ENCODE results near the gene ARF4.
A peak's percentile ranks its signal among the peaks of the same experiment; 100 is the strongest.
"Not testable (repeated sequence)": the region's sequence is repeated elsewhere in the genome, so short reads cannot be mapped to it uniquely, and the experiment has no call there.

Gene ARF4

GRCh38 chr3:57597127-57597923 lies at the start of gene ARF4:
Gene ARF4 (minus strand): TSS chr3:57597344. CDS start chr3:57597140, 204 bp downstream.
- DNase-seq, result peak; percentile 99

DNA sequence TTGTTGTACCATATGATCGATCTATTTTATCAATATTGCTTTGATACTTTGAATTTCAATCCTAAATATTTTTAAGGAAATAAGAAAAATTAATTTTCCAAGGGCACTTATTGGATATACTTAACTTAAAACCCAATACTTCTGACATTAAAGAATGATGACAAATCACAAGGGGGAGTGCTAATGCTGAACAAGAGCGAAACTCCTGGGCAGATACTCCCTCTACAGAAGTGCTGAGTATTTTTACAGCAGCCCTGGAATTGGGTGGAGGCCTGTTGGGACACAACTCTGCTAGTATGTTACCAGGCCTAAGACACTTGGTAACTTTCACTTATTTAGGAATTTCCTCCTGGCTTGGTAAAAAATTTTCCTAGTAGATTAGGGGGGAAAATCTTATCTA lies 49.6 kb upstream of the ARF4 start:
- DNase-seq, result no peak

DNA sequence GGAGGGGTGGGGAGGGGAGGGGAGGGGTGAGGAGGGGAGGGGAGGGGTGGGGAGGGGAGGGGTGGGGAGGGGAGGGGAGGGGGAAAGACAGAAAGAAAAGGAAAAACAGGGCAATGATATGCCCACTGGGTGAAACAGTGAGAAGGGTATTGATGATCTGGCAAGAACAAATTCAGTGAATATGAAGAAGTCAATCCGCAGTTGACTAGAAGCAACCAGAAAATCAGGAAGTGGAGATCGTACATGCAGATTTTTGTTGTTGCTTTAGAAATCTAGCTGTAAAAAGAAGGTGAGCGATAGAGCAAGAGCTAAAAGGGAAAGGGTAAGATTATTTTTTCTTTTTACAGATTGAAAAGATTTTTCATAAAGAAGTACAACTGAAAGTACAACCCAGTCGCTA lies 47.6 kb upstream of the ARF4 start:
- no peak for DNase-seq

DNA sequence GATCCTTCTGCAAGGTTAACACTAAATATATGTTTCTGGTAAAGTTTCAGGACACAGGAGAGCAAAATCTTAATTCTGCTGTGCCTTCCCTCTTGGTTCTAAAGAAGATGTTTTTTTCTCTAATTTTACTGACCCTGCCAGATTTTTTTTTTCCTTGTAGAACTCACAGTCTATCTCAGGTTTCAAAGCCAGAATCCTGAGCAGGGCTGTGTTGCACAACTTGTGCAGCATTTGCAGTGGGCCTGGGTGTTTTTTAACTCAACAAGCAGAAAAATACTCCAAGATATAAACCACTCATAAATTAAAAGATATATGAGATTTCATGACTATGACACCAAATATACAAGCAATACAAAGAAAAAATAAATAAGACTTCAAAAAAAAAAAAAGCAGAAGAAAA lies 40.2 kb upstream of the ARF4 start:
- no peak for DNase-seq

DNA sequence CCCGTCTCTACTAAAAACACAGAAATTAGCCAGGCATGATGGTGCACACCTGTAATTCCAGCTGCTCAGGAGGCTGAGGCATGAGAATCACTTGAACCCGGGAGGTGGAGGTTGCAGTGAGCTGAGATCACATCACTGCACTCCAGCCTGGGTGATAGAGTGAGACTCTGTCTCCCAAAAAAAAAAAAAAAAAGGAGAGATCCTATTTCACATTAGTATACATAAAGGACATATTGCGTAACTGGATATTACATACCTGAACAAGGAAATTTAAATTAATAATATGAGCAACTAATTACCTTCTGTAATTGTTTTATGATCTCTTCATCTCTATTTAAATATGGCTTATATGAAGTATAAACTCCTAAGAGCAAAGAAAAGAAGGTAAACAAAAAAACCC lies 37.1 kb upstream of the ARF4 start:
- DNase-seq, result not testable (repeated sequence)

DNA sequence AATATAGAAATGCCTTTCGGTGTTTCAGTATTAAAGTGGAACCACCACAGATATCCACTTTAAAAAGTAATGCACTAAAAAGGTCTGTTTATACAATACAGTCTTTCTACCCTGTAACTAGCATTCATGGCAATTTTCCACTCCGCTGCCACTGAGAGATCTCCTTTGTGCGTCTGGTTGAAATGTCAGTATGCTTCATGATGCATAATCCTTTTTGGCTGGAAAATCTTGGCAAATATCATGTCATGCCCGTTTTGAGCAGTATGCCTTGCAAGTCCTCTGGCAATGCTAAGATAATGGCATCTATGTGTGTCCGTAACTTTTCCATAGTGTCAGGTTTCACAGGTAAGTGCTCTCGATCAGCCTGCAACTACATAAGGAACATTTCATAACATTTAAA lies 30.8 kb upstream of the ARF4 start:
- peak; percentile 44 for DNase-seq

DNA sequence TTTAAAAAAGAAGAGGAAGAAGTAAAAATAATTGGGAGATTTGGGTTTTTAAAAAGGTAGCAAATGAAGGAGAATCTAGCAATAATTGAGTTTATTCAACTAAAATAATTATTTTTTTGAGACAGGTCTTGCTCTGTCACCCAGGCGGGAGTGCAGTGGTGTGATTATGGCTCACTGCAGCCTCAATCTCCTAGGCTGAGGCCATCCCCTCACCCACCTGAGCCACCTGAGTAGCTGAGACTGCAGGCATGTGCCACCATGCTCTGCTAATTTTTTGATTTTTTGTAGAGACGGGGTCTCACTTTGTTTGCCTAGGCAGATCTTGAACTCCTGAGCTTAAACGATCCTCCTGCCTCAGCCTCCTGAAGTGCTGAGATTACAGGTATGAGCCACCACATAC lies 27.7 kb upstream of the ARF4 start:
- no peak for DNase-seq

DNA sequence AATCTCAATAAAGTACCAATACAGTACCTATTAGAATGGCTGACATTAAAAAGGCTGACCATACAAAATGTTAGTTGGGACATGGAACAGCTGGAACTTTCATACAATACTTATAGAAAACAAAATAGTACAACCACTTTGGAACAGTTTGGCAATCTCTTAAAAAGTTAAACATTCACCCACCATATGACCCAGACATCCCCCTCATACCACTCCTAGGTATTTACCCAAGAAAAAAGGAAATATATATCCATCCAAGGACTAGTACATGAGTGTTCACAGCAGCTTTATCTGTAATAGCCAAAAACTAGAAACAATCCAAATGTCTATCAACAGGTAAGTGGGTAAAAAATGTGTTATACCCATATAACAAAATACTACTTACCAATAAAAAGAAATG lies 25.2 kb upstream of the ARF4 start:
- DNase-seq, result no peak

DNA sequence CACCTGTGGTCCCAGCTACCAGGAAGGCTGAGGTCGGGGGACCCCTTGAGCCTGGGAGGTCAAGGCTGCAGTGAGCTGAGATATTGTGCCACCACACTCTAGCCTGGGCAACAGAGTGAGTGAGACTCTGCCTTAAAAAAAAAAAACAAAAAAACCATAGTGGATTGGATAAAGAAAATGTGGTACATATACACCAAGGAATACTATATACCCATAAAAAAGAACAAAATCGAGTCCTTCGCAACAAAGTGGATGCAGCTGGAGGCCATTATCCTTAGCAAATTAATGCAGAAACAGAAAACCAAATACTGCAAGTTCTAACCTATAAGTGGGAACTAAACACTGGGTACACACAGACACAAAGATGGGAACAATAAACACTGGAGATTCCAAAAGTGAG lies 20.6 kb upstream of the ARF4 start:
- DNase-seq, result no peak

GRCh38 chr3:57616233-57616632 lies 19.1 kb upstream of the ARF4 start:
- DNase-seq, result no peak

DNA sequence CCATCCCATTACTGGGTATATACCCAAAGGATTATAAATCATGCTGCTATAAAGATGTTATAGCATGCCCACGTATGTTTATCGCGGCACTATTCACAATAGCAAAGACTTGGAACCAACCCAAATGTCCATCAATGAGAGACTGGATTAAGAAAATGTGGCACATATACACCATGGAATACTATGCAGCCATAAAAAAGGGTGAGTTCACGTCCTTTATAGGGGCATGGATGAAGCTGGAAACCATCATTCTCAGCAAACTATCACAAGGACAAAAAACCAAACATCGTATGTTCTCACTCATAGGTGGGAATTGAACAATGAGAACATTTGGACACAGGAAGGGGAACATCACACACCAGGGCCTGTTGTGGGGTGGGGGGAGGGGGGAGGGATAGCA lies 14.7 kb upstream of the ARF4 start:
- not testable (repeated sequence) for DNase-seq

DNA sequence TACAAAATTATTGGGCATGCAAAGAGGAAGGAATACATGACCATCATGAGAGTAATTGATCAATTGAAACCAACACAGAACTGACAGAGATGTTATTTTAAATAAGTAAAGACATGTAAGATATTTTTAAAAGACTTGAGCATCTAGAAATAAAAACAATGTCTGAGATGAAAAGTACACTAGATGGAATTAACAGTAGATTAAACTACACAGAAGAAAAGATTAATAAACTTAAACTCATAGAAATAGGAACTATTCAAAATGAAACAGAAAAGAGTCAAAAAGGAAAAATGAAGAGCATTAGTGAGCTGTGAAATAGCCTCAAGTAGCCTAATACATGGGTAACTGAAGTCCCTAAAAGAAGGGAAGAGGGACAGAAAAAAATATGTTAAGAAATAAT lies 8.5 kb upstream of the ARF4 start:
- no peak for DNase-seq

DNA sequence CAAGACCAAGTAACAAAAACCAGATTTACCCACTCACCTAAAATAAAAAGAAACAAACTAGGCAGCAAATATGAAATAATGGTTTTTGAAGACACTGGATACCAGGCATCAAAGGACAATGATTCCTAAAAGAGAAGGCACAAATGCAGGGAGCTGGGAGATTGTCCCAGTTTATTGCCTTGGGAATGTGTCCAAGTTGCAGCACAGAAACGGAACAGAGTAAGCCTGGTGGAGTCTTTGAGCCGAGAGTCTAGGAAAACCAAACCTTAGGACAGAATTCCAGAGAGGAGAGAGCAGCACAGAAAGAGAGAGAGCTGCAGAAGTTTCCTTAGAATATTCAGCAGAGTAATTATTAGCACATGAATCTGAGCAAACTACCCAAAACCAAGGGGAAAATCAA lies 7.8 kb upstream of the ARF4 start:
- no peak for DNase-seq

GRCh38 chr3:57600195-57600594 lies 3.1 kb upstream of the ARF4 start:
- no peak for DNase-seq

DNA sequence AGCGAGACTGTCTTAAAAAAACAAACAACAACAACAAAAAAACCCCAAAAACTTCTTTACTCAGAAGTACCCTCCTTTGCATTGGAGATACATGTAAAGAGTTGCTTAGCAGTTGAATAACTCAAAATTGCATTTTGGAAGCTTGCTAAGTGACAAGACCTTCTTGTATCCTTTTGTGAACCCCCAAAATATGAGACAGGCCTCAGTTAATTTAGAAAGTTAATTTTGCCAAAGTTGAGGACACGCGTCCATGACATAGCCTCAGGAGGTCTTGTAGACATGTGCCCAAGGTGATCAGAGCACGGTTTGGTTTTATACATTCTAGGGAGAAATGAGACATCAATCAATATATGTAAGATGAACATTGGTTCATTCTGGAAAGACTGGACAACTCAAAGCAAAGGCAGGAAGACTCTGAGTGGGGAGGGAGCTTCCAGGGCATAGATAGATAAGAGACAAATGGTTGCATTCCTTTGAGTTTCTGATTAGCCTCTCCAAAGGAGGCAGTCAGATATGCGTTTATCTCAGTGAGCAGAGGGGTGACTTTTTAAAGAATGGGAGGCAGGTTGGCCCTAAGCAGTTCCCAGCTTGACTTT lies 1.7 kb upstream of the ARF4 start:
- DNase-seq, result no peak

- DNase-seq, result peak; percentile 52
Observed at GRCh38 chr3:57596495-57597126, 533 bp downstream of the ARF4 start.

GRCh38 chr3:57594576-57594975 lies 2.6 kb downstream of the ARF4 start:
- no peak for DNase-seq

DNA sequence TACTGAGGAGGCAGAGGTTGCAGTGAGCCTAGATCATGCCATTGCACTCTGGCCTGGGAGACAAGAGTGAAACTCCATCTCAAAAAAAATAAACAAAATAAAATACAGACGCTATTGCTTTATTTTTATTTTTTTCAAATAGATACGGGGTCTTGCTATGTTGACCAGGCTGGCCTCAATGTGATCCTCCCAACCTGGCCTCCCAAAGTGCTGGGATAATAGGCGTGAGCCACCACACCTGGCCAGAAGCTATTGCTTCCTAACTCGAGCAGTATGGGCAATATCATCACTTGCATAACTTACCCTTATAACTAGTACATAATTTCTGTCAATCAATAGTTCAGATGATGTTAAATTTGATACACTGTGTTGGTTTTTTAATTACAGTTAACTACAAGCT lies 3.0 kb downstream of the ARF4 start:
- no peak for DNase-seq

DNA sequence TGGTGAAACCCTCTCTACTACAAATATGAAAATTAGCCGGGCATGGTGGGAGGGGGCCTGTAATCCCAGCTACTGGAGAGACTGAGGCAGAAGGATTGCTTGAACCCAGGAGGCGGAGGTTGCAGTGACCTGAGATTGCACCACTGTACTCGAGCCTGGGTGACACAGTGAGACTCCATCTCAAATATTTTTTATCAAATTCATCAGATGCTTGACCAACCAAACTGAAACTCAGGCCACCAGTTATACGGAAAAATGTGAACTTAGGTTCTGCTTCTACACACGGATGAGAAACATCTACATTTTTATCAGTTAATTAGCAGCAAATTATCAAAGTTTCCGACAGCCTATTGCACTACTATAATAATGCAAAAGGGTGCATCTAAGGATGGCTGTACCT lies 4.8 kb downstream of the ARF4 start:
- no peak for DNase-seq

DNA sequence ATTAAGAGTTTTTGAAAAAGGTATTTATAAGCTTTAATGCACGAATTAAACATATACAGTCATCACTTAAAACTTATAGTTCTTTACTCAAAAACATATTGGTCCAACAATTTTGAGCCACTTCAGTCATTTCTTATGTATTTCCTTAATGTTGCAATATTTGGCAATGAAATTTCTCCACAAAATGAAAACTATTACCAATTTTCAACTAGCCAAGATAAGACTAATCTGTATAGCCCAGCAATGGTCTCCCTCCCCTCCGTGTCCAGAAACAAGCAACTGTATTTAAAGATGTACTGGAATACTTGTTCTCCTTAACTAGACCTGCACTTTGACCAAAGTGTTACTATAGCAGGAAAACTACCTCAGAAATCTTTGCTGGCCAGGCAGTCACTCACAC lies 9.2 kb downstream of the ARF4 start:
- no peak for DNase-seq

DNA sequence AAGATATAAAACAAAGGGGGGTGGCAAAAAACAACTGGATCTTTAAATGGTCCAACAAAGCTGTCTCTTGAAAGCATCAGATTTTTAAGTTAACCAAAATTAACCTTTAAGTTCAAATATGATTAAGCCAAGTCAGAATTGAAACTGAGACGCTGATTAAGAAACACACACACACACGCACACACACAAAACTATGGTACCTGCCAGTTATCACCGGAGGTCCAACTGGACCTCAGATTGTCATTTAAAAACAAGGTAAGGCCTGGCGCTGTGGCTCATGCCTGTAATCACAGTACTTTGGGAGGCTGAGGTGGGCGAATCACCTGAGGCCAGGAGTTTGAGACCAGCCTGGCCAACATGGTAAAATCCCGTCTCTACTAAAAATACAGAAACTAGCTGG lies 10.4 kb downstream of the ARF4 start:
- no peak for DNase-seq

DNA sequence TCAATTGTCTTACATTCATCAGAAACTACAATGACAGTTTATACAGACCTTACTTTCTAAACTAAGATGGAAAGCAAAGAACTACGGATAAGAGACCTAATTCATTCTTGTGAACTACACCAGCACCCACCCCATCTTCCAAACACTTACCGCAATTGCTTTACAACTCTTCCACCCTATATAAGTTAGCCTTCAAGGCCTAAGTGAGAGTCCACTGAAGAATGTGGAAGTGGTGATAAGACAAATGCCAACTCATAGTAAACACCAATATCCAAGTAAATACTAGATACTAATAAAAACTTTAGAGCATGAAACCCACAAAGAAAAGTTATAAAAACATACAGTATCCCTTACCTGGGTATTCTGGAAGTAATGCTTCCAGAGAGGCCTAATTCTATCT lies 13.6 kb downstream of the ARF4 start:
- DNase-seq, result no peak

- no peak for DNase-seq
Observed at GRCh38 chr3:57582474-57583168, 14.5 kb downstream of the ARF4 start.

GRCh38 chr3:57577801-57578200 lies 19.3 kb downstream of the ARF4 start:
- DNase-seq, result no peak
